ENCODE measurements around the gene ERCC6.

The ERCC6 gene

DNA sequence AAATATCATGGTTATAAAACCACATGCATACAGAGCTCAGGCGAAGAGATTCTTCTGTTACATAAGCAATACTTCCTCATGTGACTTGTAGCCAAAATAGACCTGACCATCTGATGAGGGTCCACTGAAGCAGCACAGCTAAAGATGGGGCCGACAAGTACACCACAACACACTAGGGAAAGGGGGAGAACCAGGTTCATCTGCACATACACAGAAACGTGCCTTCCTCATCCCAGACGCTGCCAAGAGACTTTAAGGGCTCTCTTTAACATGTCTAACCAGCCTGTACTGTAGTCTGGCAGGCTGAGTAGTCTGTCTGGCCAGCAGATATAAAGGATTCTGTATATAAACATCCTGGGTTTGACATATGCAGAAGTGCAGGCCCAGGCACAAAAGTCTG lies 30.3 kb downstream of the ERCC6 start:
- no peak for DNase-seq

DNA sequence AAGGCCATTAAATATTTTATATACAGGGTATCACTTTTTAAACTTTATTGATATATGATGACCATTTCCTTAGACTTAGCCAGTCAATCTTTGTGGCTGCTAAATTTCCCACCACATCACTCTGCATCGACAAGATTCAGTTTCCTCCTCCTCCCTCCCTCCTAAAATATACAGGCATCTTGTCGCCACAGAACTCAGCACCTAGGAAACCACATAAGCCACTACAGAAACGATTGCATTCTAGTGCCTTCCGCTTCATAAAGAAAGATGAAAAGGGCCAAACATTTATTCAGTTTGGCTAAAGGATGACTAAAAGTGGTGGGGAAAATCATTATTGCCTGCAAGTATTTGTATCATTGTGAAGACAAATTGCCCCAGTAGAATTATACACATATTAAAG lies 30.7 kb downstream of the ERCC6 start:
- no peak for DNase-seq

DNA sequence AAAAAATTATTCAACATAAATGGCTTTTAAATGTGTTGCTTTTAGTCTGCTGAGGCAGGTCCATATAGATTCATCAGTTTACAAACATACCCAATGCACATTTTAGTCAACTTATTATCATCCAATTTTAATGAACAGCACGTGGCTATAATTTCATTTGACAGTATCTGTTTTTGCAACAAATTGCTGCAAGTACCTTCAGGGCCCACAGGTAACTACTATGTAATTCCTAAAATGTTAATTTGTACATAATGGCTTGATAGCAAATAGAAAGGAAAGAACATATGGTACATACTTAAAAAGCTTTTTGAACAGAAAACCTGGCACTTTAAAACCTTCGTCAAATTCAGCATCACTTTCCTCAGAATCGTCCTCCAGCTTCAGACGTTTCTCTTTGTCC lies 33.3 kb downstream of the ERCC6 start:
- DNase-seq, result no peak

DNA sequence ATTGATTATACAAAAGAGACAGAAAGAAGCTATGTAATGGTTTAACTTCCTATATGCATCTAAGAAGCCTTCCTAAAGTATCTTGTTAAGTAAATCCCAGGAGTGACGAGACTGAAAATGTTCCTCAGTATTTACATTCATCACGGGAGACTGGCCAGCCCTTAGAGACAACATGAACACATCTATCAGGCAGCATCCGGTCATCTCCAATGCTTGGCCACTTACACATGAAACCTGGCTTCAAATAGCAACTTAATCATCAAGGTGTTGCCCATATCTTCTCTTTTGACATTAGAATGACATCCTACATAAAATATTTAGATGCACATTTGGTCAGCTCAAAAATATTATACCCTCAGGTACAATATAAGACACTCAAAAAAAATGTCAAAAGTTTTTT lies 33.8 kb downstream of the ERCC6 start:
- DNase-seq, result no peak

DNA sequence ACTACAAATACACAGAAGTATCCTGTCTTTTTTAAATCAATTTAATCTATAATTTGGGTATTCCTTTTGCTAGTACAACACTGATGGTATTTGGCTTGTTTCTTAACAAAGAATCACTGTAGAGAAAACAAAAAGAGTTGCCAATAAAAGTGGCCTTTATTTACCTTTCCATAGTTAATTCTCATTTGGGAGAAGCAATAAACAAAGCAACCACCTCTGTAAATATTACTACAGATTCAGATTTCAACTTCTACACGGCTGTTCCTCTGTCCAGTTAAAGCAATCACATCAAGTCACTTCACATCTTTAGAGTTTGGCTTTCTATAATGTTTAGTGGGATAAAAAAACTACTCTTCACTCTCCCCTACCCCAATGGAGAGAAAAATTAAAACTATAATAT lies 34.4 kb downstream of the ERCC6 start:
- DNase-seq, result no peak

DNA sequence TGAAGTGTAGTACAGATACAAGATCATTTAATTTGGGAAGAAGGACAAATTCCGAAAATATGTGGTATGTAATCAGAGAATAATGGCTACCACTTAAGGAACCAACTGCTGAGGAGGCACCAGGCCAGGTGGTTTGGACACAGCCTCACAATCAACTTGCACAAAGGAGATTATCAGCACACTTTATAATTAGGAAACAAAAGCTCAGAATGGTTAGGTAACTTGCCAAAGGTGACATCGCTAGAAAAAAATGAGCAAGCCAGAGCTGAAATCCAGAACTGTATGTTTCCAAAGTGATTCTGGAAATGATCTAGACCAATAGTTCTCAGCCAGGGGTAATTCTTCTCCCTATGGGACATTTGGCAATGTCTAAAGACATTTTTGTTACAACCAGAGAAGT lies 36.6 kb downstream of the ERCC6 start:
- DNase-seq, result no peak

DNA sequence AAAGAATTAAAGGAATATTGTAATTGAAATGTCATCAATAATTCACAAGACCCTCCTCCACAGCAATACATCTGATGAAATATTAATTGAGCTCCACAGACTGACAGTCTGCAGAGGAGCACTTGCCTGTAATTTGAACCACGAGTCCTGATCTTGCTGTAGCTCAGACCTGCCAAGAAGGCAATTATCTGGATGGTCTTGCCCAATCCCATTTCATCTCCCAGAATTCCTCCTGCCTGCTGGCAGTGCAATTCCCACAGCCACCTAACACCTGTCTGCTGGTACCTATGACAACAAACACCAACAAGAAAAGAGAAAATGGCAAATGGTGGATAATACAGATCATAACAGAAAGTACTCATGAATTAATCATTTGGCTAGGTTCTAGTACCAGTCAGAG lies 38.5 kb downstream of the ERCC6 start:
- DNase-seq, result peak; percentile 4

DNA sequence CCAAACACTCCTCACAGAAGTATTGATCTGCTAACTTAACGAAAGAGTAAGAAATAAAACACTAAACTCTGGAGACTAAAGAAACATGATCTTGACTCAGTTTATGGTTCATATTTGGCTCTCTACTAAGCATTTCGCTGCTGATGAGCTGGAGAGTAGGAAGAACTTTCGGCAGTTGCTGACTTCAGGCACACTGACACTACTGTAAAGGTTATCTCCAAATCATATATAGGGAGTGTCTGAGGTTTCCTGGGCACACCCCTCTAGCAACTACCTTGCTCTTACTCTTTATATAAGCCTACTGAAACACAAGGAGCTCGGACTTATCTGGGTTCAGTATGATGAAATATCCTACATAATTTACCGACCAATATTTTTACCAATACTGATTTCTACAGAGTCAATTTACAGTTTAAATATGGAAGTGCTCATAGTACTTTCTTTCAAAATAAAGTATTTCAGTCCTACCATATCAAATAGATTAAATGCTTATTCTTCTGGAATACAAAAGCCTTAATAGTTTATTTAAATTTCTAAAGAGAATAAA lies 39.5 kb downstream of the ERCC6 start:
- DNase-seq, result no peak

DNA sequence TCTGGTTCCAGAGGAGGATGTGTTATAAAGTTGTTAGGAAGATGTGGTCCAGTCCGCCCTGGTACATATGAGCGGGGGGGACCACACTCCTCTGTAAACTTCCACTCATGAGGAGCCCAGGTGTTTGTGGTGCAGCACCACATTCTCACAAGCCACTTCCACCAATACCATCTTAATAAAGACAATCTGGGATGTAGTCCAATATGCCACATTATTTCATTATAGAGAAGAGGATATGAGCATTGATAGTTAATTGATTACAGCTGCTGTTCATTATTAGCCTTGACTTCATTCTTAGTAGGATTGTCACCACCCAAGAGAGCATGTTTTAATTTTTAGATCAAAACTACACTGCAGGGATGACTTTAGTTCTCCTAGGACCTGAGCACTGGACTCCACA lies 40.5 kb downstream of the ERCC6 start:
- DNase-seq, result no peak

DNA sequence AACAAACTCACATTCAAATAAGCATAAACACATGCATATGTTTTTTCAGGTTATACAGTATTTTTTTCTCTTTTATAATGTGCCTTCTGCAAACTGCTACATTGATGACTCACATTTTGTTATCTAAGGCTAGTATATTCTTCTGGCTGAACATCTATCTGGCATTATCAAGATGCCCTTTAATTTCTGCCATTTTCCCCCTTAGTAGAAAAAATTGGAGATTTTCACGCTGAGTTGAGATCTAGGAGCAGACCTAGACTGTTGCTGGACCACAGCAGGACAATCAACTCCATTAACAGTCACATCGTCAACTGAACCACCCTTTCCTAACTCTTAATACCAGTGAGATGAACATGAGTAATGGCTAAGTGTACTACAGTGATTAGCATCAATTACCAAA lies 41.6 kb downstream of the ERCC6 start:
- DNase-seq, result no peak

DNA sequence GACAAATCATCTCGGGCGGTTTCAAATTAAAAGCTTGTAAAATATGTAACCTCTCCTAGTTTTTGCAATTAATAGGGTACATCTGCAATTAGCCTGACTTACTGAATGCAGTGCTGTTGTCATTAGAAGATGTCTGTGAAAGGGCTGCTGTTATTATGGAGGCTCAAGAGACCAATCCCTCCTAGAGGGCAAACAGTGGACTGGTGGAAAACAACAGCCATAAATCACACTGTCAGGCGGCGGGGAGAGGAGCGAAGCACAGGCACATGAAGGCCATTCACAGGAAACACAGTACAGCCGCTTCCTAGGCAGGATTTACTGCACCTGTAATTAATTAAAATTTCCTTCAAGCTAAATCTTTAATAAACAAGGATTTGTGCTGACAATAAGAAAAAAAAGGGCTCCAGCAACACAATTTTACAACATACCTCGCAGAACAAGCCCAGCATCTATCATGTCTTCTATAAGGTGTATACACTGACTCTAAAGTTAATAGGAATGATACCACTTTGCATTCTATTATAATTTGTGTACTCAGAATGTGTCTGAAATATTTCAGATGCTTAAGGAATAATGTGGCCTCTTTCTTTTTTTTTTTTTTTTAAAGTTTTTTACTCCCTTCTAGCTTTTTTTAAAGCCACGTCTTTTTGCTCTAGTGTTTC lies 50.7 kb downstream of the ERCC6 start:
- peak; percentile 2 for DNase-seq

DNA sequence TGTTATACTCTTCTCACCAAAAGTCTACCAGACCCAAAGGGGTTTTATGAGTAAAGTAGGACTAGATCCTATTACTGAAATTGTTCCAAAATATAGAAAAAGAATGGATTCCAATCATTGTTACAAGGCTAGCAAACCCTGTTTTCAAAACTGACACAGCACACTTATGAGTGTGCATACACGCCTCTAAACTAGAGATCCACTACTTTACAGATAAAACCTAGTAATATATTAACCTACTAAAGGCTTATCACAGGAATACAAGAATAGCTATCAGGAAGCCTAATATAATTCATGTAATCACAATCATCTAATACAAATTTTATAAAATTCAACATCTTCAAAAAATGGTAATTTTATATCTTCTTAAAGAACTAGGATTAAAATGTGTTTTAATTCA lies 52.2 kb downstream of the ERCC6 start:
- no peak for DNase-seq

DNA sequence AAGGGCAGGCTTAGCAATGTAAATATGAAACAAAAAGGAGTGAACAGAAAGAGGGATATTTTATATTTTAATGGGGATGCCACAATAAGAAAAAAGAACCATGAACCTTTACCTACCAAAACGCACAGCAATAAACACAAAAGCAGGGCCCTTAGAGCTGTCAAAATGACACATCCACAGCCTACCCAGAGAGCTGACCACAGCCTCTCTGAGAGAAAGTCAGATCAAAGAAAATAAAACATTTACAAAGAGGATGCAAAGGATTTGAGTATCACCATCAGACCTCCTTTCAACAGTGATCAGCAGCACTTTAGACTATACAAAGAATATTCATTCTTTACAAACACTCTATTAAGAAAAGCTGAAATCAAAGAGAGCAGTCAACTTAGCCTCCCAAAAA lies 52.9 kb downstream of the ERCC6 start:
- no peak for DNase-seq

DNA sequence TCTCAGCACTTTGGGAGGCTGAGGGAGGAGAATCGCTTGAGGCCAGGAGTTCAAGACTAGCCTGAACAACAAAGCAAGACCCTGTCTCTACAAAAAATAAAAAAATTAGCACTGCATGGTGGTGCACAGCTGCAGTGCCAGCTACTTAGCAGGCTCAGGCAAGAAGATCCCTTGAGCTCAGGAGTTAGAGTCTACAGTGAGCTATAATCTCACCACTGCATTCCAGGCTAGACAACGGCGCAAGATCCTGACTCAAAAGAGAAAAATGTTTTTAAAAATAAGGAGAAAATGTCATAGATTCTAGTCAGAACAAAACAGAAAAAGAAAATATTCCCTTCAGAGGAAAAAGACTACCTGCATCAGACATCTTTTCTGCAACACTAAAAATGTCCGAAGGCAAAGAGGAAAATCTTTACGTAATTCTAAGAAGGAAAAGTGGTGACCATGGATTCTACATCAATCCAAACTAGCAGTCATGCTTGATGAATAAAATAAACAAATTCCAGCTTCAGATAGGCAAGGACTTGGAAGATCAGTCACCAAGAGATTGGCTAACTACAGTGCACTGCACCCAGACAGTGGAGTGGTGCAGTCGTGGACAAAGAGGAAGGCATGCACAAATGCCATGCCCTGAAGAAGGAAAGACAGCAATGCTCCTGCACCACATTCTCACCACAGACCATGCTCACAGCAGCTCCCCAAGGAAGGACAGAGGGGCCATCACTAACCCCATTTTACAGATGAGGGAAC lies 54.3 kb downstream of the ERCC6 start:
- DNase-seq, result no peak

DNA sequence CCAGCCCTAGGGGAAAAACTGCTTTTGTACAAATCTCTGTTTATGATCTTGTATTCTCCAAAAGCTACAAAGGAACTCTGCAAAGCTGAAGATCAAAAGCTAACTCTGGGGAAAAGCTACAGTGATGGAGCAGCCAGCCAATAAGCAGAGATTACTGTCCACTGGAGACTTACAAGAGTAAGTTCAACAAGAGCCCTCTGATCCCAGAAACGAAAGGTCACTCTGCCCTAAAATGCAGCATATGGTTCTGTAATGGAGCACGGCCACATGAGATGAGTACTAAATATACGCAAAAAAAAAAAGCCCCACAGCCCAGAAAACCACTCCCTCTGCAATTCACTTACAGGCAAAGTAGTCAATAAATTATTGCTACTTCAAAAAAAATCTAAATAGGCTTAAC lies 60.1 kb downstream of the ERCC6 start:
- no peak for DNase-seq

DNA sequence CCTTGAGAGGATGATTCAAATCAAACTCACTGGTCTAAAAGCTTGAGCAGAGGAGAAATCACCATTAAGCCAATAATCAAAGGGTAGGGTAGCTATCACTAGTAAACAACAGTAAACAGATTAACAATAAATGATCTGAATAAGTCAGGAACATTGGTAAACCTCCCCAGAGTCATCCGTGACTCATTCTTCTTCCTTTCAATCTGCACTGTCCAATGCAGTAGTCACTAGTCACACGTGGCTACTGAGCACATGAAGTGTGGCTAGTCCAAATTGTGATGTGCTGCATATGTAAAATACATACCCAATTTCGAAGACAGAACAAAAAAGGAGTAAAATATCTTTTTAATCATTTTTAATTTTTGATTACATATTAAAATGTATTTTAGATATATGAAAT lies 64.0 kb downstream of the ERCC6 start:
- no peak for DNase-seq

DNA sequence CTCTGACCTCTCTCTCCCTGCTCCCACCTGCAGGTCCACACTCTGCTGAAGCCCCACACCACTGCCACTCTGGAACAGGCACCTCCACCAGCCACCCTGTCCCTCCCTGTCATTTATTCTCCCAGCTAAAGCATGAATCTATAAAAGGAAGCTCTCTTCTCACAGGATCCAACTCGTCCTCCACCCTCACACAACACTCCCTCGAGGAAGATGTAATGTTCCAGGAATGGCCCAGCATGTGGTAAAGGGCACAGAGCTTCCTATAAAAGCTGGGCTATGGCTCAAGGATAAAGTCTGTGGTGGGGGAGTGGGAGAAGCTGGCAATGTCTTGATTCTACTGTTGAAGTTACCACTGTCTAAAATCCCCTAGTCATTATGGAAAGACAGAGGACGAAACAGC lies 67.4 kb downstream of the ERCC6 start:
- DNase-seq, result no peak

DNA sequence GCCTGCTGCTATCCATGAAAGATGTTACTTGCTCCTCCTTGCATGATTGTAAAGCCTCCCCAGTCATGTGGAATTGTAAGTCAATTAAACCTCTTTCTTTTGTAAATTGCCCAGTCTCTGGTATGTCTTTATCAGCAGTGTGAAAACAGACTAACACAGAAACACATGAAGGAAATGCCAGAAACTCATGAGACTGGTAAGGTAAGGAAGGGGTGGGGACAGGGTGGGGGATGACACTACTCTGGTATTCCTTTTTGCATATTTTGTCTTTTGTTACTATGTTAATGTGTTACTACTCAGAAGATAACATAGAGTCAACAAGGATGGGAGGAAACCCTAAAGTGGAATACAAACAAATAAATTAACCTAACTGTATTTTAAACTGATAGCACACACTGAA lies 73.2 kb downstream of the ERCC6 start:
- no peak for DNase-seq
